Endothelial cell of hepatic sinusoid (primary cell): ENCODE results near the gene CHCHD4.

ENCODE experiments used
- in situ Hi-C: cut with HindIII; loops from 2 replicates; pipeline ENCODE4 v1.10.0; 2017; ENCODE audit warnings: low sequenced_read_pairs

The CHCHD4 gene

GRCh38 chr3:14063152-14063551, 61.5 kb downstream of the CHCHD4 start:
- in situ Hi-C loops = no loop called here
